Activated naive CD8-positive, alpha-beta T cell treated with anti-CD3 and anti-CD28 coated beads, Interleukin-2, amount 50 U/mL, for 16 hours (primary cell): ENCODE measurements around the gene OR2F1.

Experiments
- DNase-seq: peaks from one replicate; pipeline ENCODE4 v3.0.0-alpha.2; 2020; ENCODE audit warnings: low read depth, low spot score

Gene OR2F1

DNA sequence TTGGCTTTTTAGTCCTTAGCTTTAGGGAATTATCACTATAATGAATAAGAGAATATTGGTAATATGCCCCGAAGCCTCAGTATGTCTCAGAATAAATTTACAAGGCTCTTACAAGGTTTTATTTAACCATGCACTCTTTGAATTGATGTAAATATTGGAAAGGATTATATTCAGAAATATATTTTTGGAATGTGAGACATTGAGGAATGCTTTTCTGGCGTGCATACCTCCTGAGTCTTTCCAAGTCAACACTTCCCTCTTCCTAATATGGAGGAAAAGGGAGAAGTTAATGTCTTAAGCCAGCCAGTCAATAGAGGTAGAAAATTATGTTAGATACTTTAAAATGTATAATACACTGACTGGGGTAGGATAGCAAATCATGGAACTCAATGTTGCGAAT is 1.2 kb upstream of the OR2F1 start:
- DNase-seq: no peak

- no peak for DNase-seq
Measured at GRCh38 chr7:143954135-143954534, 509 bp upstream of the OR2F1 start.

DNA sequence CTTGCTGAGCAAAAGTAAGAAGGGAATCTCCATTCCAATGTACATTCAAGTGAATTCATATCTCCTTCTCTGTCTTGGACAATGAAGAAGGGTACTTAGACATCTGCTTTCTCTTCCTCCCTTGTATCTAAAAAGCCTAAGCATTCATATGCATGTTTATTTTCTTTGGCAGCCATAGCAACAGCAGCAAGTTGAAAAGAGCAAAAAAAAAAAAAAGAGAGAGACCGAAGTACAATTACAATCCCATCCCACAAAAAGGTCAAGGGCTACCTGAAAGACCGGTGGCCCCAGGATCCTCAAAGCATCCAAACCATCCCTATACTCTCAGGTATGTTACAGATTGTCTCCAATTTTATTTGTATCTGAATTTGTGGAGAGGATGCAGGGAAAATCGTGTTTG is 4.1 kb downstream of the OR2F1 start:
- no peak for DNase-seq

- DNase-seq: no peak
Measured at GRCh38 chr7:143960813-143961610, 6.4 kb downstream of the OR2F1 start.

DNA sequence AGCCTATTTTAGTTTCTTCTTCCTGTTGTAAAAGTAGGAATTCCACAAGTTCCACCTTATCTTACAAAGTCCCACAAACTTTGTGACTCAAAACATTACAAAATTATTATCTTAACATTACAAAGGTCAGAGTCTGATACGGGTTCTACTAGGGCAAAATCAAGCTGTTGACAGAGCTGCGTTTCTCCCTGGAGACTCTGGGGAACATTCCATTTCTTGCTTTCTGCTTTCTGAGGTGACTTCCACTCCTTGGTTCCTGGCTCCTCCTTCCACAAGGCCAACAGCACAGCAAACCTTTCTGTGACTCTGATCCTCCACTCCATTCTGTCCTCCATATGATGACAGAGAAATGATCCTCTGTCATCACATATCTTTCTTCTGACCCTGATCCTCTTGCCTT is 10.6 kb downstream of the OR2F1 start:
- DNase-seq: no peak

DNA sequence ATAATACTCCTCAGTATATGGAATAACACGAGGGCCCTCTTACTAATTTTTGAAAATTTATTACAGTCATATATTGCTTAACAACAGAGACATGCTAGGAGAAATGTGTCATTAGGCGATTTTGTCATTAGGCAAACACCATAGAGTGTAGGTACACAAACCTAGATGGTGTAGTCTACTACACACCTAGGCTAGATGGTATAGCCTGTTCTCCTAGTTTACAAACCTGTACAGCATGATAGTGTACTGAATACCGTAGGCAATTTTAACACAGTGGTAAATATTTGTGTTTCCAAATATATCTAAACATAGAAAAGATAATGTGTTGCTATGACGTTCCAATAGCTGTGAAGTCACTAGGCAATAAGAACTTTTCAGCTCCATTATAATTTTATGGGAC is 12.8 kb downstream of the OR2F1 start:
- no peak for DNase-seq

GRCh38 chr7:143973870-143974416 is 19.3 kb downstream of the OR2F1 start:
- DNase-seq: no peak

- DNase-seq: no peak
Measured at GRCh38 chr7:143974459-143974858, 19.8 kb downstream of the OR2F1 start.

GRCh38 chr7:143975617-143976016 is 21.0 kb downstream of the OR2F1 start:
- no peak for DNase-seq

DNA sequence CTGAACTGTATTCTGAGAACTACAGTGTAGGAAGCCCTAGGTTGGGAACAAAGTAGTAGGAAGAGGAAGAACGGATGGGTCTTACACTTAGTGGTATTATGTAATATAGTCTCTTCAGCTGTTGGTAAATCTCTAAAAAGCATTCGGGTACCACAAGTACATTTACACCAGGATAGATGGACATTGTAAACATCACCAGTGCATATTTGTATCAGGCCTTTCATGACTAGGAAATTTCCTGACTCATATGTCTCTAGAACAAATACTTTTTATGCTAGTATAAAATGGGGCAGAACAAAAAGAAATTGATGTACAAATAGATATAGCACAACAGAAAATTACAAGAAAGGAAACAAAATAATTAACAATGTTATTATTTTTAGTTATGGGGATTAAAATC is 23.9 kb downstream of the OR2F1 start:
- DNase-seq: no peak

DNA sequence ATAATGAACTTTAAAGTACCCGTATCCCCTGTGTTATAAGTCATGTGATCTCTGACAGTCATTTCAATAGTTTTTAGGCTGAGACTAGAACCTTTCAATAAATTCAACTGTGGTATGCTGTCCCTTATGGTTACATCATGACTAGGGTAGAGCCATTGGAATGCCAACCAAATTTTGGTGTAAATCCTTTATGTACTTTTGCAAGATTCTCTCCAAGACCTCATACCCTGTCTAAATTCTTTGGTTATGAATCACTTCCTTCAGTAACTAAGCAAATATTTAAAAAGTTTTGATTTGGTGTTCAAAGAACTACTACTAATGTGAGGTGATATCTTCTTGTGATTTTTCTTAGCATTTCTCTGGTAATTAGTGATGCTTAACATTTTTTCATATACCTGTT is 24.7 kb downstream of the OR2F1 start:
- no peak for DNase-seq

GRCh38 chr7:143979998-143980397 is 25.4 kb downstream of the OR2F1 start:
- DNase-seq: no peak

- no peak for DNase-seq
Measured at GRCh38 chr7:143980746-143981510, 26.3 kb downstream of the OR2F1 start.

GRCh38 chr7:143983960-143984359 is 29.3 kb downstream of the OR2F1 start:
- no peak for DNase-seq

GRCh38 chr7:143987513-143987912 is 32.9 kb downstream of the OR2F1 start:
- DNase-seq: no peak

DNA sequence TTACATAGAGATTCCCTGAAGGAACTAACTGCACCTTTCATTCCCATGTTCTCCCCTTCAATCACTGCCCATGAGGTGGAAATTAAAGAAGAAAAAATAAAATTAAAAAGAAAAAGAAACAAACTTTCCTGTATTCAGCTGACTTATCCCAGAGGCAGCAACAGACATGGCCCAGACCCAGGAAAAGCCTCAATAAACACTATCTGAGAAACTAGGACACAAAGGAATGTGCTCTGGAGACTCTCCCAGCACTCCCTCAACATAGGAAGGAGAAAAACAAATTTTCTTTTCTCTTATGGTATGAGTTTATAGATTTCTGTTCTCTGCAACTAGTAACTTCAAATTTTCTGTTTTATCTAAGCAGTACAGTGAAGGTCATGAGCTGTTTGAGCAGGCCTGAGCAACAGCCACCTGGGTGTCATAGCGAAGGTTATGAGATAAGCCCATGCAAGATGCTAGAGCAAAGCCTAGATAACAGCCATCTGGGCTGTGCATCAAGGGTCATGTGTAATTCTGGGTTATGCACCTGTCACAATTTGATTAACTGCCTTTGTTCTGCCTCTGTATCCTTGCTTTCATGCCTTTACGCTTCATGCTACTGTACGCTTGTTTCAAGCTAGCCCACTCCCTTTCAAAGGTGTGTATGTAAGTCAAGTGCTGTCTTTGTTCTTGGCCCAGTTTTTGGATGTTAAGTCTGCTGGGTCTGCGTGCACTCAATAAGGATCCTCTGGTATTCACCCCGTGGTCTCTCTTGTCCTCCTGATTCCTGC is 34.5 kb downstream of the OR2F1 start:
- no peak for DNase-seq

- DNase-seq: no peak
Measured at GRCh38 chr7:143992670-143993069, 38.0 kb downstream of the OR2F1 start.

DNA sequence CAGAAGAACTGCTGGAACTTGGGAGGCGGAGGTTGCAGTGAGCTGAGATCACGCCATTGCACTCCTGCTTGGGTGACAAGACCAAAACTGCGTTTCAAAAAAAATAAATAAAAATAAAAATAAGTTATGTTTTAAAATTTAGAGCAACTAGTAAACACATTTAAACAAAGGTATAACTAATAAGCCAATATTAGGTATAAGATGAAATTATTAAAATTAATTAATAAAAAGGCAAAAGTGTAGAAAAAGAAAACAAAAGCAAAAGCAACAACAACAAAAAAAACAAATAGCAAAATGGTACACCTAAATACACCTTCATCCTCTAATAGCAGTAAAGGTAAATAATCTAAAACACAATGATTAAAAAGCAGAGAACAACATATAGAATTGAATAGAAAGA is 39.3 kb downstream of the OR2F1 start:
- DNase-seq: no peak

DNA sequence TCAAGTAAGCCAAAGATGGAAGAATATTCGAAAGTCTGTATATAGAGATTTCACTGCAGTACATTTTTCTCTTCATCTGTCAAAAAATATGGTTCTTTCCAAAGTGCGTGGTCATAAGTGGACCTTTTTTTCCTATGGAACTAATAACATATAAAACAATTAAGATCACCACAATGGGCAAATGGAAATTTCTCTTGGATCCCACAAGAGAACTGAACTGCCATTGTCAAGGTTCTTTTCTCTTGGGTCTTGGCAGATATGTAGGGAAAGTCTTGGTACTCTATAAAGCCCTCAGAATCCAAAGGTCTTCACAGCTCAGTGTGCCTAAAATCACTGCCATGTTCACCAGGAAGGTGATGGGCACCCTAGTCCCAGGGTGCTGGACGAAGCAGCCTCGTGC is 45.4 kb downstream of the OR2F1 start, which contains the start of gene OR6B1:
TSS of gene OR6B1 (plus strand) at position 301 of the 400 bp plus-strand sequence. CDS start 3,677 bp downstream, outside the sequence.
- DNase-seq: no peak

- no peak for DNase-seq
Measured at GRCh38 chr7:144001543-144001942, 46.9 kb downstream of the OR2F1 start.

GRCh38 chr7:144004703-144005102 is 50.1 kb downstream of the OR2F1 start:
- no peak for DNase-seq
